NCI-H2171 (cell line): ENCODE results near the gene TP53.
"Not testable (repeated sequence)": the region's sequence is repeated elsewhere in the genome, so short reads cannot be mapped to it uniquely, and the experiment has no call there.

Experiments used
- DNase-seq: peaks from one replicate; lab custom pipeline; 2025; lab: John Stamatoyannopoulos, UW

The TP53 gene

GRCh38 chr17:7631398-7632380, 55.6 kb downstream of the TP53 start:
- no peak for DNase-seq

- no peak for DNase-seq
Measured at GRCh38 chr17:7629939-7630571, 57.2 kb downstream of the TP53 start, which contains the start of gene SHBG. SHBG (plus strand) TSS chr17:7630135; CDS start chr17:7630173, 38 bp downstream.

DNA sequence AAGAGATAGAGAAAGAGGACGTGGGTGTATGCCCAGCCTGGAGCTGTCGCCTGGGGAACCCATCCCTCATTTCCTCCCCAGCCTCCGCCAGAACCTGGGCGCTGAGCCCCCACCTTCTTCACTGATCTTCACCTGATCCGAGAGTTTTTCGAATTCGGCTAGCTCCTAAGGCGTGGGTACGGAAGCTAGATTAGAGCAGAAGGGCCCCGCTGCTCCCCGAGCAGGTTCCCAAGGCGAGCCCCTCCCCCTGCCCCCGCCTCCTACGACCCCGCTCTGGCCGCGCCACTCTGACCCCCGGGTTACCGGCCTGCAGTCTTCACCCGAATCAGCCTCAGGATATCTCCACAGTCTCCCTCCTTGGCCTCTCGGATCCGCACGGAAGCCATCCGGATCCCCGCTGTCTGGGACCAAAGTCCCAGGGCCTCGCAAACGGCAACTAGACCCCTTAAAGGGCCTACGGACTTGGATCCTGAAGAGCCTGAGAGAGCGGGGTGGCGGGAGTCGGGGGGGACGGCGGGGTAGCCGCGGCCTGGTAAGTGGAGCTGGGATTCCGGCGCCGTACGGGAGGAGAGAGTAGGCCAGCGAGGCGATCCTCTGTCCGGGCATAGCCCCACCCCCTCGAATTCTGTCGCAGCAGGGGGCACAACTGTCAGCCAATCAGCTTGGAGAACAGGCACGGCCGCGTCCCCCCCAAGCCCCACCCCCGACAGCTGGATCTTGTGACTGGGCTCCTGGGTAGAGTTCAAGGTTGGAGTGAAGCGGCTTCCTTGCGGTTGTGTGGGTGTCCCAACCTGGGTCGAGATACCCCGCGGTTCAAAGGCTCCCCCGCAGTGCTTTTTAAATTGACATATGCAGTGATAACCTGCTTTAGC, 59.8 kb downstream of the TP53 start, which contains the start of gene SAT2:
SAT2 (minus strand) TSS at position 572 of the 872 bp plus-strand sequence; CDS start at position 386, 186 bp downstream.
- DNase-seq: peak; percentile 87

DNA sequence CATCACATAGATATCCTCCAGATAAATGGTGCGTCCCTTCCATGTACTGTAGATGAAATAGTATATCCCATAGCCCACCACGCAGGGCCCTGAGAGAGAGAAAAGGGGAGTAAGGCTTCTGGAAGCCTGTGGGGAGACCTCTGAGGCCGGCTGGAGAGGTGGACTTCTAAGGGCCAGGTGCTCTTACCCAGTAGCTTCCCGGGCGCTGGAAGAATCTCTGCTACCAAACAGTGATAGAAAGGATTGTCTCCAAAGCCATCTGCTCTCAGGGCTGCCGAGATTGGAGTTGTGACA, 60.4 kb downstream of the TP53 start:
- DNase-seq: no peak

GRCh38 chr17:7626307-7626706, 61.0 kb downstream of the TP53 start:
- DNase-seq: no peak

DNA sequence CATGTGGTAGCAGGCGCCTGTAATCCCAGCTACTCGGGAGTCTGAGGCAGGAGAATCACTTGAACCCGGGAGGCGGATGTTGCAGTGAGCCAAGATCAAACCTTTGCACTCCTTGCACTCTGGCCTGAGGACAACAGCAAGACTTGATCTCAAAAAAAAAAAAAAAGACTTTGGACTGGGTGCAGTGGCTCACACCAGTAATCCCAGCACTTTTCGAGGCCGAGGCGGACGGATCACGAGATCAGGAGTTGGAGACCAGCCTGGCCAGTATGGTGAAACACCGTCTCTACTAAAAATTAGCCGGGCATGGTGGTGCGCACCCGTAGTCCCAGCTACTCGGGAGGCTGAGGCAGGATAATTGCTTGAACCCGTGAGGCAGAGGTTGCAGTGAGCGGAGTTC, 61.5 kb downstream of the TP53 start:
- not testable (repeated sequence) for DNase-seq

DNA sequence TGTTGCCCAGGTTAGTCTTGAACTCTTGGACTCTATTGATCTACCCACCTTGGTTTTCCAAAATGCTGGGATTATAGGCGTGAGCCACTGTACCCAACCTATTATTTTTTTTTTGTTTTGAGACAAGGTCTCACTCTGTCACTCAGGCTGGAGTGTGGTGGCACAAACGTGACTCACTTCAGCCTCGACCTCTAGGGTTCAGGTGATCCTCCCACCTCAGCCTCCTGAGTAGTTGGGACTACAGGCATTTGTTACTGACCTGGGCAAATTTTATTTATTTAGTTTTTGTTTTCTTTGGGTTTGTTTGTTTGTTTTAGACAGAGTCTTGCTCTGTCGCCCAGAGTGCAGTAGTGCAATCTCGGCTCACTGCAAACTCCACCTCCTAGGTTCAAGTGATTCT, 63.6 kb downstream of the TP53 start:
- DNase-seq: no peak

DNA sequence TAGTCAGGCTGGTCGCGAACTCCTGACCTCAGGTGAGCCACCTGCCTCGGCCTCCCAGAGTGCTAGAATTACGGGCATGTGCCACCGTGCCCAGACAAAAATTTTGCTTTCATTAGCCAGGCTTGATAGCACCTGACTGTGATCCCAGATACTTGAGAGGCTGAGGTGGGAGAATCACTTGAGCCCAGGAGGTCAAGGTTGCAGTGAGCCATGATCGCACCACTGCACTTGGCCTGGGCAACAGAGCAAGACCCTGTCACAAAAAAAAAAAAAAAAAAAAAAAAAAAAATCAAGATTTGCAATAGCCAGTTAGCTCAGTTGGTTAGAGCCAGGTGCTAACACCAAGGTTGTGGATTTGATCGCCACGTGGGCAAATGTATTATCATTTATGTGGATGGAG, 66.5 kb downstream of the TP53 start:
- DNase-seq: no peak

DNA sequence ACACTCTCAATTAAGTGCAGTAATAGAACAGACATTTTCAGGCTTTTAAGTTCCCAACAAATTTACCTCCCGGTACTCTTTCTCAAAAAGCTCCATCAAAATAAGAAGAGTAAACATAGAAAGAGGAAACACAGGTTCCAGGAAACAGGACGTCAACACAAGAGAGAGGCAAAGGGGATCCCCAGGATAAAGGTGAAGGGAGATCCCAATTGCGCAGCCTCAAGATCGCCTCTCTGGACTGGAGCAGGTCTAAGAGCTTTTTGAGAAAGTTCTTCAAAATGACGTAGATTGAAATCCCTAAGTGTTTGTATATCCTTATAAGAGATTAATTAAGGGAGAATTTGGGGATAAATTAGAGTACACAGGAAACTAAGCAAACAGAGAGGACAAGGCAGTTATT, 68.7 kb downstream of the TP53 start:
- no peak for DNase-seq
